Loucy (cell line): ENCODE measurements around the gene SDCBP2.

ENCODE experiments used
- H2AFZ ChIP-seq: fragments of 200-600 bp; sonication (generic); 2 replicates; pipeline ENCODE4 v1.6.0; 2016; ENCODE audit warnings: antibody characterized with exemption, mild to moderate bottlenecking, low read length, moderate library complexity
- H3F3A ChIP-seq: fragments of 200-600 bp; 2 replicates; pipeline ENCODE4 v1.6.0; 2016; ENCODE audit warnings: antibody characterized with exemption, low read depth, mild to moderate bottlenecking
- H3K27me3 ChIP-seq: fragments of 200-600 bp; sonication (generic); 2 replicates; pipeline ENCODE4 v1.6.1; 2014; ENCODE audit warnings: low read length, mild to moderate bottlenecking; ENCODE audit not compliant: insufficient read depth, poor library complexity, severe bottlenecking
- H3K36me3 ChIP-seq: fragments of 200-600 bp; sonication (generic); 2 replicates; pipeline ENCODE4 v1.6.1; 2016; ENCODE audit warnings: low read length; ENCODE audit not compliant: insufficient read depth
- H3K4me1 ChIP-seq: fragments of 200-600 bp; sonication (generic); 2 replicates; pipeline ENCODE4 v1.5.1; 2014; ENCODE audit warnings: low read length, mild to moderate bottlenecking; ENCODE audit not compliant: insufficient read depth, poor library complexity, severe bottlenecking
- H3K4me2 ChIP-seq: fragments of 200-600 bp; sonication (generic); 2 replicates; pipeline ENCODE4 v1.6.0; 2014; ENCODE audit warnings: antibody characterized with exemption, low read length, low read depth, mild to moderate bottlenecking; ENCODE audit not compliant: poor library complexity, severe bottlenecking
- H3K4me3 ChIP-seq: fragments of 200-600 bp; sonication (generic); 2 replicates; pipeline ENCODE4 v1.5.1; 2014; ENCODE audit warnings: low read length, mild to moderate bottlenecking, mixed read lengths; ENCODE audit not compliant: poor library complexity, severe bottlenecking
- H3K79me2 ChIP-seq: fragments of 200-600 bp; sonication (generic); 2 replicates; pipeline ENCODE4 v1.6.1; 2014; ENCODE audit warnings: low read length; ENCODE audit not compliant: insufficient read depth
- H3K9ac ChIP-seq: fragments of 200-600 bp; sonication (generic); 2 replicates; pipeline ENCODE4 v1.6.0; 2014; ENCODE audit warnings: mild to moderate bottlenecking, low read depth, low read length, moderate library complexity; ENCODE audit not compliant: poor library complexity, severe bottlenecking
- H3K9me2 ChIP-seq: fragments of 200-600 bp; sonication (generic); replicated peaks from 2 replicates; pipeline ENCODE4 v1.6.1; 2016; ENCODE audit warnings: low read depth, low read length, mixed read lengths
- H3K9me3 ChIP-seq: fragments of 200-600 bp; sonication (generic); 2 replicates; pipeline ENCODE4 v1.6.1; 2014; ENCODE audit warnings: mild to moderate bottlenecking, antibody characterized with exemption, low read length, low read depth; ENCODE audit not compliant: insufficient read depth
- H4K20me1 ChIP-seq: fragments of 200-600 bp; sonication (generic); 2 replicates; pipeline ENCODE4 v1.6.0; 2014; ENCODE audit warnings: antibody characterized with exemption, low read length, mild to moderate bottlenecking; ENCODE audit not compliant: insufficient read depth, poor library complexity, severe bottlenecking
- EZH2phosphoT487 ChIP-seq: fragments of 200-600 bp; IDR thresholded peaks from 2 replicates; pipeline ENCODE4 v1.6.1; 2018; ENCODE audit warnings: antibody characterized with exemption, mild to moderate bottlenecking, moderate library complexity, borderline replicate concordance
- TF ChIP-seq, protein P1 (sequence below): fragments of 200-600 bp; sonication (generic); conservative IDR thresholded peaks from 2 replicates; pipeline ENCODE4 v1.5.1; 2014; ENCODE audit warnings: mild to moderate bottlenecking, antibody characterized with exemption, low read length

Gene SDCBP2

DNA sequence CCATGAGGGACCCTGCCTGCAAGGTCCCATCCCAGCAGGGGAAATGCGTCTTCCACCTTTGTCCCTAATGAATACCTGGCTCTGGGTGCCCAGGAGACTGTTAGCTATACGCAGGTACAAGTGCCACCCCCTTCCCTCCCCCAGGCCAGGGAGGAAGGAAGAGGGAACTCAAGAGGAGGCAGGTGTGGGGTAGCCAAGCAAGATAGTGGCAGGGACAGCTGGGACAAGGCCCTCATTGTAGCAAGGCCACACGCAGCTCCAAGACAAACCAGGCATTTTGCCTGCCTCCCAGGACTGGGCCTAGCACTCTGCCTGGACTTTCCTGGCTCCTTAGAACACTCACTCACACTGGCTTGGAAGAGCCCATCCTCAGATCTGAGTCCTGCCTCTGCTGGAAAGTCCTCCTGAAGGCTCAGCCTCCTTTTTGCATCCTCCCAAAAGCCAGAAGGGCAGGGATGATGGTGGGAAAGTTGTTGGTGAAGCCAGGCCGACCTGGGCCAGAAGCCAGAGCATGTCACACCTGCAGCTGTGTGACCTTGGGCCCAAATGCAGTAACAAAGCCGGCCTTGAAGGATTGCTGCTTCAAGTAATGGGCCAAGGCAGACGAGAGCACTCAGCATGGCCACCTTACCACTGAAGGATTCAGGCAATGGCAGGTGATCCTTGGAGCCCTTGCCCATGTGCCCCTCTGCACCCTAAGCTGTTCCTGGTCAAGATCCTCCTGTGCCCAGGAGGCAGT, 35.1 kb downstream of the SDCBP2 start:
- Histone ChIP-seq H3K4me2 (no peak overlapping the region), H3K79me2 (no peaks in the 10 kb centered on the region), H3K4me1 (no peaks in the 10 kb centered on the region), H3K4me3 (no peak overlapping the region), H3K36me3 (no peaks in the 10 kb centered on the region), H3K9ac (no peak overlapping the region), H2AFZ (no peak overlapping the region), H4K20me1 (no peaks in the 10 kb centered on the region), H3K27me3 (no peaks in the 10 kb centered on the region), H3K9me2 (no peaks in the 10 kb centered on the region), H3K9me3 (no peaks in the 10 kb centered on the region), H3F3A (no peaks in the 10 kb centered on the region)
- TF ChIP-seq, protein P1, sequence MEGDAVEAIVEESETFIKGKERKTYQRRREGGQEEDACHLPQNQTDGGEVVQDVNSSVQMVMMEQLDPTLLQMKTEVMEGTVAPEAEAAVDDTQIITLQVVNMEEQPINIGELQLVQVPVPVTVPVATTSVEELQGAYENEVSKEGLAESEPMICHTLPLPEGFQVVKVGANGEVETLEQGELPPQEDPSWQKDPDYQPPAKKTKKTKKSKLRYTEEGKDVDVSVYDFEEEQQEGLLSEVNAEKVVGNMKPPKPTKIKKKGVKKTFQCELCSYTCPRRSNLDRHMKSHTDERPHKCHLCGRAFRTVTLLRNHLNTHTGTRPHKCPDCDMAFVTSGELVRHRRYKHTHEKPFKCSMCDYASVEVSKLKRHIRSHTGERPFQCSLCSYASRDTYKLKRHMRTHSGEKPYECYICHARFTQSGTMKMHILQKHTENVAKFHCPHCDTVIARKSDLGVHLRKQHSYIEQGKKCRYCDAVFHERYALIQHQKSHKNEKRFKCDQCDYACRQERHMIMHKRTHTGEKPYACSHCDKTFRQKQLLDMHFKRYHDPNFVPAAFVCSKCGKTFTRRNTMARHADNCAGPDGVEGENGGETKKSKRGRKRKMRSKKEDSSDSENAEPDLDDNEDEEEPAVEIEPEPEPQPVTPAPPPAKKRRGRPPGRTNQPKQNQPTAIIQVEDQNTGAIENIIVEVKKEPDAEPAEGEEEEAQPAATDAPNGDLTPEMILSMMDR: no peak
- TF ChIP-seq EZH2phosphoT487: no peak

DNA sequence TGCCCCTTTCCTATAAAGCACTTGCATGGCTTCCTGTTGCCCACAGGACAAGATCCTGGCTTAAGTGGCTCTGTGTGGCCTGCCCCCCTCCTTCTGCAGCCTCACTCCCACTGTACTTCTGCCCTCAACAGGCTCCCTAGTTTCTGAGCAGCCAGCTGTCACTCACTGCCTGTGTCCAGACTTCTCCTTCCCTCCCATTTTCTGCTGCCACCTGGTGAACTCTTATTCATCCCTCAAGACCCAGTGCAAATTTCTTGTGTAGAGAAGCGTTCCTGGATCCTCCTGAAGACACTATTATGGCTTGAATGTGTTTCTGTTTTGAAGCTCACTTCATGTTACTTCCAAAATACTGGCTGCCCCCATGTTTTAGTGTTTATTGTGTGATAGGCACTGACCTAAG, 36.3 kb downstream of the SDCBP2 start:
- Histone ChIP-seq H3K9ac (no peak overlapping the region), H3K4me2 (no peak overlapping the region), H2AFZ (no peak overlapping the region), H4K20me1 (no peaks in the 10 kb centered on the region), H3K4me3 (no peak overlapping the region), H3K9me3 (no peaks in the 10 kb centered on the region), H3K36me3 (no peaks in the 10 kb centered on the region), H3K79me2 (no peaks in the 10 kb centered on the region), H3K4me1 (no peaks in the 10 kb centered on the region), H3K27me3 (no peaks in the 10 kb centered on the region), H3K9me2 (no peaks in the 10 kb centered on the region), H3F3A (no peaks in the 10 kb centered on the region)
- no peak for TF ChIP-seq EZH2phosphoT487
- TF ChIP-seq, protein P1: no peak

DNA sequence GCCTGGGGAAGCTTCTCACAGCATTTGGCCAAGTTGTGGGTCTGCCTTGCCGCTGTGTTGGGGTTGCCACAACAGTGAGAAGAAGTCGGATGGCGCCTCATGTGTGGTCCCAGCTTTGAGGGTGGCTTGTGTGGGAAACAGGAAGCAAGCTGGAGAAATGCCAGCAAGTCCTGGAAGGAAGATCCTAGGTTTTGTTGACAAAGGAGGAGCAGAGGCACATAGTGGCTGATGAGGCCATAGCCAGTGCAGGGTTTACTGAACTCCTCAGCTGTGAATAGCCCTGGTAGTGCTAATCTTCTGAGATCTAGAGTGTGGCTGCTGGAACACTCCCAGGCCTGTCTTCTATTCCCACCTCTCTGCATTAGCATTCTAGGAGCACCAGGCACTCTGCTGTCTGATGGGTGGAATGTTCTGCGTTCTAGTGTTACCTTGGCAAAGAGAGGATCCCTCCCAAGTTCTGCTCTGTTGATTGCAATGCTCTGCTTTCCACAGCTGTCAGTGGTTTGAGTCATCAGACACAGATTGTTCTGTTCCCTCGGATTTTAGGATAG, 37.7 kb downstream of the SDCBP2 start:
- Histone ChIP-seq H3K79me2 (no peaks in the 10 kb centered on the region), H3K9ac (no peak overlapping the region), H2AFZ (no peak overlapping the region), H3K9me3 (no peaks in the 10 kb centered on the region), H4K20me1 (no peaks in the 10 kb centered on the region), H3K4me3 (no peak overlapping the region), H3K36me3 (no peaks in the 10 kb centered on the region), H3K9me2 (no peaks in the 10 kb centered on the region), H3K4me1 (no peaks in the 10 kb centered on the region), H3F3A (no peaks in the 10 kb centered on the region), H3K27me3 (no peaks in the 10 kb centered on the region), H3K4me2 (no peak overlapping the region)
- TF ChIP-seq, protein P1: no peak
- no peak for TF ChIP-seq EZH2phosphoT487
